Hepatic stellate cell (primary cell): ENCODE data around the gene ACACA.

Experiments used
- DNase-seq: peaks from one replicate; pipeline ENCODE4 v3.0.0; 2011; ENCODE audit warnings: low spot score

ACACA gene

DNA sequence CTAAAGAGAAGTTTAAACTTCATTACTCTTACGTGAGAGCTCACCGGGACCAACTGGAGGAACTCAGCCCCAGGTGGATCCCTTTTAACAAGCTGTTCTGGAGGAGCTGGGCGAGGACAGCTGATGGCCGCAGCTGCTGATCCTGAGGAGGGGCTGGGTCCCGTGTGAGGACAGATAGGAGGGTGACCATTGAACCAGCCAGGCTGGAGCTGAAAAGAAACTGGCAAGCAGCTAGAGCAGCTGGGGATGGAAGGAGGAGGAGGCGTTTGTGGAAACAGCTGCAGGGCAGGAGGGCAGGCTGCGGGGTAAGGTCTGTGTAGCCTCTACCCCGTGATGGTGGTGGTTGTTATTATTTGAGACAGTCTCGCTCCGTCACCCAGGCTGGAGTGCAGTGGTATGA is 338.4 kb downstream of the ACACA start:
- DNase-seq: no peak

DNA sequence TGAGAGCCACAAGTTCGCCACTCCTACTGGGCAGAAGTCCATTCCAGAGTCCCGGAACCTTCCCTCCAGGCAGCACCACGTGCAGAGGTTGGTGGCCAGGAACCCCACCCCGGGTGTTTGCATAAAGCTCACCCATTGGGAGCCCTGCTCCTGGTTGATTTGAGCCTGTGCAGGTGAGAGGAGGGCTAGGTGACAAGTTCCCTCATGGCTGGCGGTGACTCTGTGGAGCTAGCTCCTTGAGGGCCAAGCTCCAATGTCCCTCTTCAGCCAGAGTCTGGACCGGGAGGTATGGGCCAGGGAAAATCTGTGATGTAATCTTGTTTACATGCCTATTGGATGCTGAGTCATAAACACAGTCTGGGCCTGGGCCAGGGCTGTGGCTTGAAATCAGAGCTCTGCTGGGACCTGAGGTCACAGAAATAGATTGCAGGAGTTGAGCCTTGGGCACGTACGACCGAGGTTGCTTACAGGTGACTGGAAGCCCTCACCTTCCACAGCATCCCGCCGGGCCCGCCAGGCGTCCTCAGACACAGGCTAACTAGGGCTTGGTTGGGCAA is 339.0 kb downstream of the ACACA start:
- peak; percentile 70 for DNase-seq

GRCh38 chr17:37066322-37067255 is 340.0 kb downstream of the ACACA start:
- DNase-seq: no peak

DNA sequence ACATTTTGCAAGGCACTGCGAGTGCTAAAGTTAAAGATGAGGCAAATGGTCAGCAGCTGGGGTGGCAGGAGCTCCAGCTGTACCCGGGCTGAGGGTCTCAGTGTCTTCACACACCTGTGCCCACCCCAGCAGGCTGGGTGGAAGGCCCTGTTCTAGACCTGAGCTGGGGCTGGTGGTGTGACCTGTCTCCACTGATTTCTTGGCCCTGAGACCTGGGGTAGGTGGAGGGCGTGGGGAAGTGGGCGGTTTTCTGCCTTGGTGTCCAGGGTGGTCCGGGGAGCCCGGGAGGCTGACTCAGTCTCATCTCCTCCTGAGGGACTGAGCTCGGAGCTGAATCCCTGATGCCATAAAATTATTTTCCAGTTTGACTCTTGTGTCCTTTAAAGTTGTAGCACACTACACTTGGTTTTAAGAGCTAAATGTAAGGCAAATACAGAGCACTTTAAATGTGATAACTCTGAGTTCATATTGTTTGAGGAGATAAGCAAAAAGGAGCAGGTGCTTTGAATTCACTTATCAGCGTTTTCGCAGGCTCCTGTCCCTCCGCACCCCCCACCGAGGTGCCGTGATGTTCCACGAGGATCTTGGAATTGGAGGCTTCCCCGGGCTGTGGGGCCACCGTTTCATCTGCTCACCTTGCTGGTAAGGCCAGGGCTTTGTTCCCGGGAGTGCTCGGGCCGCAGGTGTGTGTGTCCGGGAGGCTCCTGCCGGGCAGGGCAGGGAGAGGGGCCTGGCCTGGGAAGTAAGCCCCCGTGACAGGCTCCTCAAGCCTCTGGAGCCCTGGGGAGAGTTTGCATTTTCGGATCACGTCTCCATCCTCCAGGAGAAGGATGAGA is 340.9 kb downstream of the ACACA start:
- no peak for DNase-seq

- DNase-seq: no peak
Measured at GRCh38 chr17:37064956-37065355, 341.7 kb downstream of the ACACA start.

DNA sequence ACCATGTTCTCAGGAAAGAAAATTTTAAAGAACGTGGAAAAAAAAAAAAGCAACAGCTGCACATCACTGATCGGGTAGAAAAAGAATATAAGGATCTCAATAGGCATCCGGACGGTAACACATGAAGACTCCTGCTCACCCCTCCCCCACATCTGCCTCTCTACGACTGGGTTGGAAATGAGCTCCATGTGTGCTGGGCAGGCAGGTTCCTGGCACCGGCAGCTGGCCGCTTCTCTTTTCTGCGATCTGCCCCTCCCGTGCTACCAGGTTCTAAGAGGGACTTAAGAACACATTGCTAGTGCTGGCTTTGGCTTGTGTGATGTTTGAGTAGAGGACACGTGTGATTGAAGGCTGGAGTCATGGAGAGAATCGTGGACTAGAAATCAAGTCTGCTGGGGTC is 342.4 kb downstream of the ACACA start:
- DNase-seq: no peak

DNA sequence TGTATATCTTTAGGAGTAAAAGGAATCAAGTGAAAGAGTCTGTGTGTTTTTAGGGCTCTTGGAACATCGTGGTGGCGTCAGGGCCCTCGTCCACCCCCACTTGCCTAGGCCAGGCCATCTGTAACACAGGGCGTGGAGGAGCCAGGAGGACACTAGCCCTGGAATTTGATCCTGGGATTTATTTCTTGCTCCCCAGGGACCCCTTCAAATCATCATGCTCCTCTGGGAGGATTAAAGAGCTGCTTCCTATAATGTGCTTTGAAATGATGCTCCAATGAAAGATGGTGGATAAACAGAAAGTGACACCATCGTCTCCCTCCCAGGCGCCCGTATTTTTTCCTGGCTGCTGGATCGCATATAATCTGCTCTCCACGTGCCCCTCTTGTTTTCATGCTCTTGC is 344.6 kb downstream of the ACACA start:
- DNase-seq: no peak

DNA sequence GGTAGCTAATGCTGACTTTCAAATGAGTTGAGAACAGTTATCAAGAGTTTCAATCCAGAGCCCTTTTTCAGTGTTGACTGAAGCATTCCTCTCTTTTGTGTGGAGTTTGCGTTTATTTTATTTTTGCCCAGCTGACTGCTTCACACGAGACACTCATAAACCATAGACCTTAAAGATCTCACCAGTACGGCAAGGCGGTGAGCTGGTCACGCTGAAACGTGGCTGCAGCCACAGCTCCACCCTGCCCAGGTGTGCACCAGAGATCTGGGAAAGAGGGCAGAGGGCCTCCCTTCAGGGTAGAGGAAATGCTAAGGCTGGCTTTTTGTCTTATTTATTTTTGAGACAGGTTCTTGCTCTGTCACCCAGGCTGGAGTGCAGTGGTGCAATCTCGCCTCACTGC is 345.7 kb downstream of the ACACA start:
- no peak for DNase-seq

DNA sequence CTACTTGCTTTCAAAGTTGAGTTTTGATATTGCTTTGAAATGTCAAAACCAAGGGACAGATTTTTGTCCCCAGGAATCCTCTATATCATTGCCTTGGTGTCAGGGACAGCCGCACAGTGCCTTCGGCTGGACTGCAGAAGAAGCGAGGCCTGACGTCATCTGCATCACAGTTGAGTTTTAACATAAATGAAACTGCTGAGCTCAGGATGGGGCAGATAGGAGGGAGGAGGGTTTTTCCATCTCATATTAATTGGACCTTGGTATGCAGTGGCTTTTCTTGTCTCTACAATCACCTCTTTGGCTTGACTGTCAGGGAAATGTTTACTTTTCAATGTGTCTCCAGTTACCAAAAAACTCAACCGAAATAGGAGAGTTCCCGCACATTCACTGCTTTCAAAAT is 346.5 kb downstream of the ACACA start:
- no peak for DNase-seq

GRCh38 chr17:37059493-37059892 is 347.1 kb downstream of the ACACA start:
- no peak for DNase-seq

DNA sequence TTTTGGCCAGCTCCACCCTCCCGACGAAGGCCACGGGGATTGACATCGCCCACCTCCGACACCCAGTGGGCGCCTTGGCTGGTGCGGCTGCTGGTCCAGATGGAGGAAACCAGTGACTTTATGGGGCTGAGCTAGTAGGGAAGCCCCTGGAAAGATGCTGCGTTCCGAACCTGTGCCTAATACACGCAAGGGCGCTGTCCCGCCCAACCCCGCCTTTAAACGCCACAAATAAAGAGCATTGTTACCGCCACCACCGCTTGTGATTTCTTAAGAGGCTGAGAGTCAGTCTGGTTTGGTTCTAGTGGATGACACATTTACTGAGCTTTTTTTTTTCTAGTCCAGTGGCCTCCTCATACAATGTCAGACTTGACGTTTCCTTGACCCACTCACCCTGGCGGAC is 350.0 kb downstream of the ACACA start:
- DNase-seq: no peak

GRCh38 chr17:37054894-37055293 is 351.7 kb downstream of the ACACA start:
- DNase-seq: no peak

DNA sequence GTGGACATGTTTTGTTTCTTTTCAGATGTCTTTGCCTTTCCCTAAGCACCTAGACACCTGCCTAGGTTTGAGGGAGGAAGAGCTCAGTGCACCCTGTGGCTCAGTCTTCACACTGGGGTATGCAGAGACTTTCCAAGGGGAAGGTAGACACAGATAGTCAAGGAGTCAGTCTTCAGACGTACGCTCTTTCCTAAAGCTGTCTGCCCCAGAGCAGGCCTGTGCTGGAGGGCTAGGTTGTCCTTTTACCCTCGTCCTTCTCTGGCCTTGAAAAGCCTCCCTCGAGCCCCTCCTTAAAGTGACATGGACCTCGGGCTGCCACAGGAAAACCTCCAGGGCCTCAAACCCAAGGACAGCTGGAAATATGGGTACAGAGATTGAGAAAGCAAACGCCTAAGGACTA is 354.2 kb downstream of the ACACA start:
- no peak for DNase-seq

DNA sequence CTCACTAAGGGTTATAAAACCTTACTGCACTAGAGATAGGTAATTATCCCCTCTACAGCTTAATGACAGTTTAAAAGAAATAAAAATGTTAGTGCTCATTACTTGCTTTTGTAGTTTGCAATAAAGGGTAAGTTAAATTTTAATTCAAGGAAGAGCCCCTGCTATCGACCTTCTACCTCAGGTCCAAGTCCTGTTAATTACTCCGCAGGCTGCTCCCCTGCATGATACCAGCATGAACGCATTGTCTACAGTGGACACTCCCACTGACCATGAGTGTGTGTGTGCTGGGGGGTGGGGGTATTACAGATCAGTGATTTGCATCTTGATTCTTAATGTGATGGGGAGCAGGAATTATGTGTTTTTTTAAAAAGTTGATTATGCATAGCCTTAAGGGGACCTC is 354.8 kb downstream of the ACACA start:
- no peak for DNase-seq

- DNase-seq: no peak
Measured at GRCh38 chr17:37051381-37051780, 355.3 kb downstream of the ACACA start.

- no peak for DNase-seq
Measured at GRCh38 chr17:37050920-37051319, 355.7 kb downstream of the ACACA start.

DNA sequence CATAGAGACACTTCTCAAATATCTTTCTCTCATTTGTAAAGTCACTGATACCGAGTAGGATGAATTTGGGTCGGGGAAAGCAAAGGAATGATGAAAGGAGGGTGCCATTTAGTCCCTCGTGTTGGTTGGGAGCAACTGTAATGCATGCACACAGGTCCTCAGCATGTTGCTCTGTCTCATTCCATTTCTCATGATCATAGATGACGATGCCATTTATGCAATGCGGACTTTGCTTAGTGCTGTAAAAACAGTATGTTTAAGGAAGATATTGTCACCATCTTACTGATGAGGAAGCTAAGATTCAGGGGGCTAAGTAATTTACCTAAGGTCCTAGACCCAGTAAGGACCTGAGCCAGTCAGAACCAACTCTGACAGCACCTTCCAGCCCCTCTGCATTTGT is 357.8 kb downstream of the ACACA start:
- DNase-seq: no peak

- peak; percentile 74 for DNase-seq
Measured at GRCh38 chr17:37047631-37048104, 359.0 kb downstream of the ACACA start.

GRCh38 chr17:37045351-37045922 is 361.2 kb downstream of the ACACA start:
- DNase-seq: no peak

DNA sequence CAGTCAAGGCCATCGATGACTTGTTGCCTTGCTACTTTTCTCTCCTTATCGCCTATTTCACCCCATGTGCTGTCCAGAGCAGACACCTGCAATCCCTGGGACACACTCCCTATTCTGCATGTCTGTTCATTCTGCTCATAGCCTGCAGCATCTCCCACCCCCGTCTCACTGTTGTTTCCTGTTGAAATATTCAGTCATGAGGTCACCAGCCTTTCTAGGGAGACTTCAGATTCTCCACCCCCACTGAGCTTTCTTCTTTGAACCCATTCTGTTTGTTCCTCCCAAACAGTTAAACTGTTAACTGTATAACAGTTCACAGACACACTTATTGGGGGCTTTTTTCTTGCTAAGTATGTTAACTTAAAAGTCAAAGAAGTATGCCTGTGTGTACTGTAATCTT is 363.4 kb downstream of the ACACA start:
- no peak for DNase-seq

DNA sequence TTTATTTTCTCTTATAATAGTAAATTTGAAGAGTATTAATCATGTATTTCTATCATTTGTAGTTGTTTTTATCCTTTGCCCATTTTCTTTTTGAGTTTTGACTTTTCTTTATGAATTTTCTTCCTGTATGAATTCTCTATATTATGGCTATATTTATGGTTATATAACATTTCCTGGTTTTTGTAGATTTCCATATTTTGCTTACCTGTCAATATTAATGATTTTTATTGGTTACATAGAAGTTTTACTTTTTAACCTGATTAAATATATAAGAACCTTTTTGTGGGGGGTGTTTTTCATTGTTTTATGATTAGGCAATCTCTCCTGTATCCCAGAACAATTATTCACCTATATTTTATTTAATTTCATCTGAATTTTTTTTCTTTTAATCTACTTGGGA is 364.7 kb downstream of the ACACA start:
- DNase-seq: no peak

GRCh38 chr17:37039269-37039668 is 367.4 kb downstream of the ACACA start:
- DNase-seq: no peak
